Thoracic aorta (tissue), 2 donors: ENCODE results near the gene SCN1B. TPM values are rescaled to one million over a fixed set of nuclear protein-coding genes. Genes with fewer than 3 reads are reported as not detected.

Experiments used
- ATAC-seq: fragments of 150-250 bp; one replicate; pipeline ENCODE4 v1.8.0; 2017; ENCODE audit warnings: low read depth; ENCODE audit not compliant: insufficient number of reproducible peaks, low FRiP score
- DNase-seq: peaks from one replicate; pipeline ENCODE4 v3.0.0-alpha.2; 2020; ENCODE audit warnings: low spot score
- H3K27ac ChIP-seq, 2 donors: fragments of 200-600 bp; sonication (generic); 1 replicate in 1 of 2; 2 replicates in 1 of 2; pipeline ENCODE4 v1.5.1; 2016; ENCODE audit warnings: mild to moderate bottlenecking in 2 of 2, moderate library complexity in 2 of 2
- H3K27me3 ChIP-seq: fragments of 200-600 bp; sonication (generic); replicated peaks from 2 replicates; pipeline ENCODE4 v1.6.0; 2016; ENCODE audit warnings: mild to moderate bottlenecking; ENCODE audit not compliant: insufficient read depth
- H3K36me3 ChIP-seq: fragments of 200-600 bp; sonication (generic); one replicate; pipeline ENCODE4 v1.5.1; 2016
- H3K4me1 ChIP-seq, 2 donors: fragments of 200-600 bp; sonication (generic); 1 replicate in 1 of 2; 2 replicates in 1 of 2; pipeline versions ENCODE4 v1.5.1 to v1.6.0; 2016; ENCODE audit warnings: low read depth in 2 of 2, mild to moderate bottlenecking in 1 of 2; ENCODE audit not compliant: control insufficient read depth in 1 of 2
- H3K4me3 ChIP-seq: fragments of 200-600 bp; sonication (generic); 2 replicates; pipeline ENCODE4 v1.5.1; 2016; ENCODE audit warnings: mild to moderate bottlenecking
- H3K9me3 ChIP-seq: fragments of 200-600 bp; sonication (generic); 2 replicates; pipeline ENCODE4 v1.5.1; 2016
- total RNA-seq, 2 donors: library from RNA; depleted of rRNA; stranded (reverse); fragments of >200 nt; gene quantifications; one replicate each; pipeline versions ENCODE4 v1.1.0 to v1.2.3, GENCODE V29; 2016
- TF ChIP-seq, protein P1 (sequence below): fragments of 200-600 bp; sonication (generic); IDR thresholded peaks from one replicate; pipeline ENCODE4 v1.5.1; 2019; ENCODE audit warnings: antibody characterized with exemption

SCN1B gene
- total RNA-seq, 2 donors from 2014 or later: 25.1 to 26.0 TPM

- TF ChIP-seq, protein P1, sequence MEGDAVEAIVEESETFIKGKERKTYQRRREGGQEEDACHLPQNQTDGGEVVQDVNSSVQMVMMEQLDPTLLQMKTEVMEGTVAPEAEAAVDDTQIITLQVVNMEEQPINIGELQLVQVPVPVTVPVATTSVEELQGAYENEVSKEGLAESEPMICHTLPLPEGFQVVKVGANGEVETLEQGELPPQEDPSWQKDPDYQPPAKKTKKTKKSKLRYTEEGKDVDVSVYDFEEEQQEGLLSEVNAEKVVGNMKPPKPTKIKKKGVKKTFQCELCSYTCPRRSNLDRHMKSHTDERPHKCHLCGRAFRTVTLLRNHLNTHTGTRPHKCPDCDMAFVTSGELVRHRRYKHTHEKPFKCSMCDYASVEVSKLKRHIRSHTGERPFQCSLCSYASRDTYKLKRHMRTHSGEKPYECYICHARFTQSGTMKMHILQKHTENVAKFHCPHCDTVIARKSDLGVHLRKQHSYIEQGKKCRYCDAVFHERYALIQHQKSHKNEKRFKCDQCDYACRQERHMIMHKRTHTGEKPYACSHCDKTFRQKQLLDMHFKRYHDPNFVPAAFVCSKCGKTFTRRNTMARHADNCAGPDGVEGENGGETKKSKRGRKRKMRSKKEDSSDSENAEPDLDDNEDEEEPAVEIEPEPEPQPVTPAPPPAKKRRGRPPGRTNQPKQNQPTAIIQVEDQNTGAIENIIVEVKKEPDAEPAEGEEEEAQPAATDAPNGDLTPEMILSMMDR: no peak
- DNase-seq (peak; percentile 38), ATAC-seq (no peak)
- Histone ChIP-seq H3K4me3 (peak overlapping the region; percentile 65), H3K27ac (no peak overlapping the region), H3K9me3 (no peaks in the 10 kb centered on the region), H3K36me3 (no peaks in the 10 kb centered on the region), H3K27me3 (no peaks in the 10 kb centered on the region), H3K4me1 (peaks cover 11 to 22% of the 10 kb centered on the region in 2 donors)
Measured at GRCh38 chr19:35040826-35041547, 10.7 kb downstream of the SCN1B start.

GRCh38 chr19:35041548-35042055 lies 11.3 kb downstream of the SCN1B start, which contains the start of gene HPN:
HPN (plus strand) TSS chr19:35041721; CDS start chr19:35042507, 786 bp downstream.
- Histone ChIP-seq H3K27ac (no peak within 1 kb of the TSS), H3K36me3 (no peaks in the 10 kb centered on the region), H3K27me3 (no peaks in the 10 kb centered on the region), H3K4me1 (peaks cover 11 to 22% of the 10 kb centered on the region in 2 donors), H3K4me3 (peak within 1 kb of the TSS; percentile 65), H3K9me3 (no peaks in the 10 kb centered on the region)
- TF ChIP-seq, protein P1: no peak
- DNase-seq: no peak
- no peak for ATAC-seq

GRCh38 chr19:35042056-35042730 lies 11.9 kb downstream of the SCN1B start:
- H3K4me1 ChIP-seq: peaks cover 11 to 22% of the 10 kb centered on the region in 2 donors
- H3K27ac ChIP-seq: no peak overlapping the region
- no peaks in the 10 kb centered on the region for H3K36me3 ChIP-seq
- no peaks in the 10 kb centered on the region for H3K9me3 ChIP-seq
- TF ChIP-seq, protein P1: no peak
- ATAC-seq (no peak), DNase-seq (no peak)
- H3K27me3 ChIP-seq: no peaks in the 10 kb centered on the region
- H3K4me3 ChIP-seq: no peak overlapping the region

DNA sequence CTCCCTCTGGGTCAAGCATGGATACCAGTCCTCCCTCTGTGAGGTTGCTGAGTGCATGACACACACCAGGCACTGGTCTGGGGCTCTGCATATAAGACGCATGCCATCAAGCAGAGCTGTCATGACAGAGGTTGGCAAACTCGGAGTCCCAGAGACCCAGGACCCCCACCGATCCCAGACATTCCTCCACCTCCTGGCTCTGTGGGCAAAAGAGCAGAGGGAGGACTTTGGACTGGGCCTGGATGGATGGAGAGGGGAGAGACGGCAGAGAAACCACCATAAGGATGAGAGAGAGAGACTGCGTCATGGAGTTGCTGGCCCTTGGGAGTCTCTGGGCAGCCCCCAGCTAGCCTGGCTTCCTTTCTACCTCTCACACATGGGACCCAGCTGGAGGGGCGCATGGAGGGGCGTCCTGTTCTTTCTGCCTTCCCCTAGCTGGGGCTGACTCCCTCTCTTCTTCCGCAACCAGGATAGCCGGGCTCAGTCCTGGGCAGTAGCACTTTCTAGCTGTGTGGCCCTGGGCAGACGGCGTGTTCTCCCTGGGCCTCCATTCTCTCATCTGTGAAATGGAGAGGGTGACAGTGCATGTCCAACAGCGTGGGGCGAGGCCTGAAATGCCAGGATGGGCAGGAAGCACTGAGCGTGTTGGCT lies 12.8 kb downstream of the SCN1B start:
- no peaks in the 10 kb centered on the region for H3K9me3 ChIP-seq
- H3K27ac ChIP-seq: no peak overlapping the region
- TF ChIP-seq, protein P1: no peak
- H3K36me3 ChIP-seq: no peaks in the 10 kb centered on the region
- DNase-seq (no peak), ATAC-seq (no peak)
- no peaks in the 10 kb centered on the region for H3K27me3 ChIP-seq
- H3K4me1 ChIP-seq: peaks cover 11 to 22% of the 10 kb centered on the region in 2 donors
- H3K4me3 ChIP-seq: no peak overlapping the region

DNA sequence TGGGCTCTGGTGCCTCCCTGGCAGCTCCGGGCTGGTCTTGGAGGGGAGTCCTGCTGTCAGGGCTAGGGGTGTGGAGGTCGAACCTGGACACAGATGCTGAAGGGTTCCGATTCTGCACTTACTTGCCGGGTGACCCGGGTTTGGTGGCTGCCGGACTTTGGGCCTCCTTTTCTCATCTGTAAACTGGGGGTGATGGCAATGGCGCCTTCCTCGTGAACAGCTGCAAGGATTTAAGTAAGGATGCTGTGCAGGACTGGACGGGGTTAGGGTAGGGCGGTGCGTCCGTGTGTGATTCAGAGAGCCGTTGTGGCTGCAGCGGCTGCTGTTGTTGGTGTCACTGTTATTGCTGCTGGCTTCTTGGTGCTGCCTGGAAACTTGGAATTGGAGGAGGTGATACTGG lies 13.6 kb downstream of the SCN1B start:
- H3K27me3 ChIP-seq: no peaks in the 10 kb centered on the region
- peaks cover 11 to 22% of the 10 kb centered on the region in 2 donors for H3K4me1 ChIP-seq
- H3K36me3 ChIP-seq: no peaks in the 10 kb centered on the region
- ATAC-seq: no peak
- no peak overlapping the region for H3K27ac ChIP-seq
- H3K4me3 ChIP-seq: no peak overlapping the region
- no peak for DNase-seq
- TF ChIP-seq, protein P1: no peak
- no peaks in the 10 kb centered on the region for H3K9me3 ChIP-seq
